ENCODE measurements around the gene UGT1A8. TPM values are rescaled to one million over a fixed set of nuclear protein-coding genes. Genes with fewer than 3 reads are reported as not detected.
A peak's percentile ranks its signal among the peaks of the same experiment; 100 is the strongest.

The UGT1A8 gene
- total and polyA plus RNA-seq, 2 experiments from 2014 or later = 0.10 TPM; not detected in 1

- 66% methylated on average over 7 of the region's 7 CpGs for WGBS (ENCODE audit: low lambda C conversion rate, missing lambda C conversion rate)
- DNase-seq (ENCODE audit: low spot score) = peak; percentile 38
These were observed 146.8 kb downstream of the UGT1A8 start for GRCh38 chr2:233764264-233764663.

GRCh38 chr2:233764761-233765160, 147.3 kb downstream of the UGT1A8 start:
- Histone ChIP-seq H3K4me3 (no peak overlapping the region), H3K27ac (peak overlapping the region; percentile 71), H3K4me2 (no peak overlapping the region), H3K9me3 (ENCODE audit: low read depth) (no peaks in the 10 kb centered on the region), H3K4me1 (ENCODE audit: insufficient read depth) (no peaks in the 10 kb centered on the region), H3K9me2 (replicated peaks; ENCODE audit: insufficient read depth) (no peaks in the 10 kb centered on the region), H2AFZ (no peak overlapping the region), H4K20me1 (ENCODE audit: insufficient read depth, poor library complexity, severe bottlenecking) (no peaks in the 10 kb centered on the region), H3K79me2 (no peaks in the 10 kb centered on the region), H3K27me3 (no peaks in the 10 kb centered on the region), H3K36me3 (replicated peaks; ENCODE audit: insufficient read depth, low read depth) (no peaks in the 10 kb centered on the region)
- DNase-seq (ENCODE audit: low spot score) = no peak
- TF ChIP-seq EZH2 (IDR thresholded peaks at IDR 0.05; ENCODE audit: borderline replicate concordance) (no peak), CTCF (IDR thresholded peaks at IDR 0.05; ENCODE audit: poor library complexity) (no peak), EZH2phosphoT487 (IDR thresholded peaks at IDR 0.05; ENCODE audit: low read depth, severe bottlenecking, unreplicated experiment) (no peak)
- WGBS (ENCODE audit: low lambda C conversion rate, missing lambda C conversion rate) = 79% methylated on average over 3 of the region's 3 CpGs

More at GRCh38 chr2:233764264-233764663, 146.8 kb downstream of the UGT1A8 start:
- Histone ChIP-seq H3K9me3 (ENCODE audit: low read depth) (no peaks in the 10 kb centered on the region), H3K4me3 (no peak overlapping the region), H4K20me1 (ENCODE audit: insufficient read depth, poor library complexity, severe bottlenecking) (no peaks in the 10 kb centered on the region), H3K27ac (peak overlapping the region; percentile 71), H3K4me1 (ENCODE audit: insufficient read depth) (no peaks in the 10 kb centered on the region), H3K9me2 (replicated peaks; ENCODE audit: insufficient read depth) (no peaks in the 10 kb centered on the region), H2AFZ (no peak overlapping the region), H3K36me3 (replicated peaks; ENCODE audit: insufficient read depth, low read depth) (no peaks in the 10 kb centered on the region), H3K79me2 (no peaks in the 10 kb centered on the region), H3K27me3 (no peaks in the 10 kb centered on the region), H3K4me2 (no peak overlapping the region)
- TF ChIP-seq EZH2 (IDR thresholded peaks at IDR 0.05; ENCODE audit: borderline replicate concordance) (no peak), CTCF (IDR thresholded peaks at IDR 0.05; ENCODE audit: poor library complexity) (no peak), EZH2phosphoT487 (IDR thresholded peaks at IDR 0.05; ENCODE audit: low read depth, severe bottlenecking, unreplicated experiment) (no peak)

DNA sequence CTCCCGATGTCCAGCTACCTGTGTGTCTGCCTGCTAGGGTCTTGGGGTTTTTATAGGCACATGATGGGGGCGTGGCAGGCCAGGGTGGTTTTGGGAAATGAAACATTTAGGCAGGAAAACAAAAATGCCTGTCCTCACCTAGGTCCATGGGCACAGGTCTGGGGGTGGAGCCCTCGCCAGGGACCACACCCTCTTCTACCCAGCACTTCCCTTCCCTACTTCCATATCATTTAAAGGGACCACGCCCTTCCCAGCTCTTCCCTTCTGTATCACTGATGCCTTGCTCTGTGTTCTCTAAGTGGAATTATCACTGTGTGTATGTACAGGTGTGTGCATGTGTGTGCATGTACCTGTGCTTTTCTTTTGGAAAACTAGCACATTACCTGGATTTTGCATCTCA, 149.0 kb downstream of the UGT1A8 start:
- Histone ChIP-seq H3K36me3 (replicated peaks; ENCODE audit: insufficient read depth, low read depth) (no peaks in the 10 kb centered on the region), H3K79me2 (no peaks in the 10 kb centered on the region), H3K27me3 (no peaks in the 10 kb centered on the region), H3K27ac (no peak overlapping the region), H3K9me3 (ENCODE audit: low read depth) (no peaks in the 10 kb centered on the region), H4K20me1 (ENCODE audit: insufficient read depth, poor library complexity, severe bottlenecking) (no peaks in the 10 kb centered on the region), H3K4me2 (no peak overlapping the region), H3K4me1 (ENCODE audit: insufficient read depth) (no peaks in the 10 kb centered on the region), H2AFZ (no peak overlapping the region), H3K4me3 (no peak overlapping the region), H3K9me2 (replicated peaks; ENCODE audit: insufficient read depth) (no peaks in the 10 kb centered on the region)
- no peak for DNase-seq (ENCODE audit: low spot score)
- TF ChIP-seq CTCF (IDR thresholded peaks at IDR 0.05; ENCODE audit: poor library complexity) (no peak), EZH2phosphoT487 (IDR thresholded peaks at IDR 0.05; ENCODE audit: low read depth, severe bottlenecking, unreplicated experiment) (no peak), EZH2 (IDR thresholded peaks at IDR 0.05; ENCODE audit: borderline replicate concordance) (no peak)
- 79% methylated on average over 4 of the region's 4 CpGs for WGBS (ENCODE audit: low lambda C conversion rate, missing lambda C conversion rate)

- Histone ChIP-seq H3K27me3 (no peaks in the 10 kb centered on the region), H3K27ac (no peak overlapping the region), H3K4me1 (ENCODE audit: insufficient read depth) (no peaks in the 10 kb centered on the region), H3K4me2 (no peak overlapping the region), H3K36me3 (replicated peaks; ENCODE audit: insufficient read depth, low read depth) (no peaks in the 10 kb centered on the region), H4K20me1 (ENCODE audit: insufficient read depth, poor library complexity, severe bottlenecking) (no peaks in the 10 kb centered on the region), H3K9me3 (ENCODE audit: low read depth) (no peaks in the 10 kb centered on the region), H3K79me2 (no peaks in the 10 kb centered on the region), H3K9me2 (replicated peaks; ENCODE audit: insufficient read depth) (no peaks in the 10 kb centered on the region), H3K4me3 (no peak overlapping the region), H2AFZ (no peak overlapping the region)
- TF ChIP-seq CTCF (IDR thresholded peaks at IDR 0.05; ENCODE audit: poor library complexity) (no peak), EZH2 (IDR thresholded peaks at IDR 0.05; ENCODE audit: borderline replicate concordance) (no peak), EZH2phosphoT487 (IDR thresholded peaks at IDR 0.05; ENCODE audit: low read depth, severe bottlenecking, unreplicated experiment) (no peak)
- WGBS (ENCODE audit: low lambda C conversion rate, missing lambda C conversion rate) = 80% methylated on average over 4 of the region's 4 CpGs
- DNase-seq (ENCODE audit: low spot score) = no peak
These were observed 150.6 kb downstream of the UGT1A8 start for GRCh38 chr2:233768076-233768475.

Data from hepatocyte (in vitro differentiated cells).